Endothelial cell of hepatic sinusoid (primary cell): ENCODE results near the gene OVCH2.
"Not testable (repeated sequence)": the region's sequence is repeated elsewhere in the genome, so short reads cannot be mapped to it uniquely, and the experiment has no call there.

Source experiments
- in situ Hi-C: cut with HindIII; loops from 2 replicates; pipeline ENCODE4 v1.10.0; 2017; ENCODE audit warnings: low sequenced_read_pairs

The OVCH2 gene

DNA sequence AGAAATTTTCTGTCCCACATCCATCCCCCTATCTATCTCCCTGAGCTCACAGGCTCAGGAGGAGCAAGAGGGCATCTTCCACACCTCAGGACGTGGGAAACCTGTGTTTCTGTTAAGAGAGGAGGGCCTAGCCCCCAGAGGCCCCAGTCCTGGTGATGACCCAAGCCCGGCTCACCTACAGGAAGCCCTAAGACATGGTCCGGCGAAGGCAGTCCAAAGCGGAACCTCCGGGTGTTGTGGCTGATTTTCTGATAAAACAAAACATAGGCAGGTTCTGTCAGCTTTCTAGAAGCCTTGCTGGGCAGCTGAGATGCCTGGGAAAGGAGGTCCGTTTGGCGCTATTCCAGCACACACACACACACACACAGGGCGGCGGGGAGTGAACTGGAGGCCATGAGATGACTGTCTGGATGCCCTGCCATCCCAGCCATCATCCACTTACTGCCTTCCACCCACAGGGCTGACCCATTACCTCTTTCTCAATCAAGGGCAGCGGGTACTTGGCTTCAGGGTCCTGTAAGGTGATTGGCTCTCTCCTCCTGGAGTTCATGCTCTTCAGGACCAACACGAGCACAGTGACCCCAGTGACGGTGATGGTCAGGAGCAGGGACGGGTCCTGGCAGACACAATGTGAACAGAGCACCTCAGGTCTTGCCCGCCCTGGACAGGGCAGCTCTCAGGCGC, 33.9 kb downstream of the OVCH2 start:
- in situ Hi-C loops, result no loop called here

DNA sequence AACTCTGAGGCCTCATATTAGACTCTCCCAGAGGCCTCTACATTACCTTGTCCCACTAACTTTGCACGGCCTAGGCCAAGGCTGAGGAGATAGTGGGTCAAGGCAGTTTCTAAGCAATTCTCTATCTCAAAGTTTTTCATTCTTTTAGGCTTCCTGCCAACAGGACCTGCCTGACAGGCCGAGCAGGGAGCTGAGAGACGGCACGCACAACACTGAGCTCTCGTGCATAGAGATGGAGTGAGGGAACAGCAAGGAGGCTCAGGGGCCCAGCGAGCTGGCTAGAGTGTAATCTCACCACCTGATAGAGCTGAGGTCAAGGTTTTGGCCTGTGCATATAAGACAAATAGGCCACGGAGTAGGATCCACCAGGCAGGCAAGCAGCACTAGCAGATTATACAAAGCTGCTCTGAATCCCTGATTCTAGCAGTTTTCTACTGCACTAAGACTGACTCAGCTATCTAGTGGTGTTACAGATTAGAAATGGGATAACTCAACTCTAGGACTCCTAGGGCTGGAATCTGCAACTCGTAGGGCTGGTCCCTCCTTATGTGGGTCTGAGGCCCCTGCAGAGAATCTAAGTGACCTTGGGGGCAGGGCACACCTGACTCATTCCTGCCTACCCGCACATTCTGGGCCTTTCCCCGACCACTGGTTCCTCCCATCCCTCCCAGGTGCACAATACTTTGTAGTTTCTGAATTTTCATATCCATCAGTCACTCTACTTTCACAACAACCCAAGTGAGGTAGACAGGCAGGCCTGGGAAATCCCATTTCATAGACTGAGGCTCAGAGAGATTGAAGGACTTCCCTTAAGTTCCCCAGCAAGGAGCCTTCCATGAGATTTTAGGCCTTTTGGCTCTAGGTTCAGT, 34.7 kb downstream of the OVCH2 start:
- in situ Hi-C loops, result no loop called here

DNA sequence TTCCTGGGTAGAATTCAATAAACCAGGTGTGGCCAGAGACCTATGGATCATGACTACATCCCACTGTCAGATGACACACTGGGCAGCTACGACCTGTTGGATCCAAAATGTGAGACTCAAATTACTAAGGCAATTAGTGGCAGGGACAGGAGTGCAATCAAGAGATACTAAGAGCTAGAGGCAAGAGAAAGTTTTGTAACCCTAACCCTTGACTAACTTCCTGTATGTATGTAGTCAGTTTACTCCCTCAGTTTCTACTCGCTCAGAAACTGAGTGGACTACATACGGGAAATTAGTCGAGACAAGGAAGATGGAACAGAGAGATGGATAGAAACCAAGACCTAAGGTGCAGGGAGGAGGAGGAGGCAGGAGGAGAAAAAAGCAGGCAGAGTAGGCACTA, 35.6 kb downstream of the OVCH2 start:
- in situ Hi-C loops, result no loop called here

DNA sequence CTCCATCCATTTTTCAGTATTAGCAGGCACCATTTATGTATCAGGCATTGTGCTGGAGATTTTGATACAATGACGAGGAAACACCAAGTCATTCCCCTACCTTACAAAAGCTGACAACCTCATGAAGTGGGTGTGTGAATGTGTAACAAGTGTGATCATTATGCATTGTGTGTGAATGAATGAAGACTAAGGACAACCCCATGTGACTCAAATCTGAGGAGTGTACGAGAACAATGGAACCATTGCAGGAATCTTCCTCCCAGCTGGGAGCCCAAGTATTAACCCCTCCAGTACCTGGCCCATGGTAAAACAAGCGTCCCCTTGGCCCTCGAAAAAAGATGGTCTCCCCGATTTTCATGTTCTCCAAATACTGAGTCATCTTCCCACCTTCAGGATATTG, 37.4 kb downstream of the OVCH2 start:
- in situ Hi-C loops, result no loop called here

DNA sequence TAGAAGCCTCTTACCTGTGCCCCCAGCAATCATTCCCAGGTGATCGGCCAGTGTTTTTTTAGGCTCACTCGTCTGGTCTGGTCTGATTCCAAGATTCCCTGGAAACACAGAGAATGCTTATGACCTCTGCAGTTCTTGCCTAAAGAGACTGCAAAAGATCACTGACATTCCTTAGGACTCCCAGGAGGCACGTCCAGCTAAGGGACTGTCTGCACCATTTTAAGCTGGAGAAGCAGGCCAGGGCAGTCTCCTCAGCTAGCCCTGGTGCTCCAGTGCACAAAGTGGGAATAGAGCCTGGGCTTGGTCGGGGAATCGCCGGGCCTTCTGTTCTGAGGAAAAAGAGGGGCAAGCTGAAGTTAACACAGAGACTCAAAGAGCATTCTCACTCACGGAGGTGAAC, 37.8 kb downstream of the OVCH2 start:
- in situ Hi-C loops, result no loop called here

DNA sequence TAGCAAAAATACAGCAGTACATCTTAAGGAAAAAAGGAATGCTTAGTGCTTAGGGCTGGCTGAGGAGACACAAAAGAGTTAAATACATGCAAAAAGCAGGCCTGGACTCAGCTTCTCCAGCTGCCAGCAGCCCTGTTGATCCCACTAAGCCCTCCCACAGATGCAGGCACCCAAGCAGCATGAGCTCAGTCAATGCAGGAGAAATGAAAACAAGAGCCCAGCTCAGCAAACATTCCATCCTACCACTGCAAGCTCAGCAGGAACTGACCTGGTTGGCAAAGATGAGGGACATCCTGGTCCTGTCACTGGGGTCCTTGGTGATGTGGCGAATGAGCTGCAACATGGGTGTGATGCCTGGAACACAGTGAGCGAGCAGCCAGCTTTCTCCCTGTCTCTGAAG, 38.8 kb downstream of the OVCH2 start:
- in situ Hi-C loops, result no loop called here

DNA sequence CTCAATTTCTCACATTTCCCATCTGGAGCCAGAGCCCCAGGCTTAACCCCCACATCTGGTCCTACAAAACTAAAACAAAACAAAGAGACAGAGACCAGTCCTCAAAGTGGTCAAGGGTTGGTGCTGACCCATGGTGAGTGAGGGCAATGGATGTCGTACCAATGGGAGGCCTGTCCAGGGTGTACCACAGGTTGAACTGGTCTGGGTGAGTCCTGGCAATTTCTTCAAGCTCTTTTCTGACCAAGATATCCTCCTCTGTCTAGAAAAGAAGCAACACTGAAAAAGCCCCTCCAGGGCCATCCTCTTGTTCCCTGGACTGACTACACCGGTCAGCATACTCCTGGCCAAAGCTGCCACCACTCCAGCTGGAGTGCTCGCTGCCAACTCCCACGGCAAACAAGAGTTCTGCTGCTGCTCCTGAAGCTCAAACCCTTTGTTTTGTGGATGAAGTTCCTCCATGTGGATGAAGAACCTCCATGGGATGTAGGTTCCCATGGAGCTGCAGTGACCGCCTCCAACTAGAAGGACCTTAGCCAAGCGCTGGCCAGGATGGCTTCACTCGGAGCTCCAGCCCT, 39.9 kb downstream of the OVCH2 start:
- in situ Hi-C loops, result no loop called here

DNA sequence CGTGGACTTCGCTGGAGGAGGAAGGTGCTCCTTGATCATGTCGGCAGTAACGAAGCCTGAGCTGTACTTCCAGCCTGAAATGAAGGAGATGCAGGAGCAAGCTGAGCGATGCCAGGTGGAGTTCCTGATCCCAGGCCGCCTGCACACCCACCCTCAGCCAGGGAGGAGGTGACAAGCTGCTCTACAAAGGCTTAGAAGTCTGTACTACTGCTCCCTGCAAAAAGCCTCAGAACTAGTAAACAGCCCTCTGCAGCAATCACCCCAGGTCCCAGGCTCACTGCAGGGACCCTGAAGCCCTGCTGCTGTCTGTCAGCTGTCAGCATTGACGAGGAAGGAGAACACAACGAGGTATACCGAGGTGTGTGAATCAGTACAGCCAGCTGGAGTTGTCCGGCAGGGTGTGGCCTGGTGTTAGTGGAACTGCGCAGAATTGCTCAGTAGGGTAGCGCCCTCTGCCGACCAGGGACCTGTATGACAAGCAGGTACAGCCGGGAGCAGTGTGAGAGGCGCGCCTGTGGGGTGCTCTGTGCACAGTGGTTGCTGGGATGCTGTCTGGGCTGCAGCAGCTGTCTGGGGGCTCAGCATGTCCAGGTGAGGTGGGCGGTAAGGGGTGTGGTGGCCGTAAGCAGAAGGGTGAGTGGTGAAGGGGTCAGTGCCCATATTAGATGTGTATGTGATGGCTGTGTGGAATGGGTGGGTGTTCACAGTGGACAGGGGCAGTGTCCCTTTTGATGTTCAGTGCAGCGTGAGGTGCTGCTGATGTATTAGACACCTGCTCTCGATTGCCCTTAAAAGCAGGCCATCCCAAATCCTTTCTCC, 40.6 kb downstream of the OVCH2 start:
- in situ Hi-C loops, result no loop called here

DNA sequence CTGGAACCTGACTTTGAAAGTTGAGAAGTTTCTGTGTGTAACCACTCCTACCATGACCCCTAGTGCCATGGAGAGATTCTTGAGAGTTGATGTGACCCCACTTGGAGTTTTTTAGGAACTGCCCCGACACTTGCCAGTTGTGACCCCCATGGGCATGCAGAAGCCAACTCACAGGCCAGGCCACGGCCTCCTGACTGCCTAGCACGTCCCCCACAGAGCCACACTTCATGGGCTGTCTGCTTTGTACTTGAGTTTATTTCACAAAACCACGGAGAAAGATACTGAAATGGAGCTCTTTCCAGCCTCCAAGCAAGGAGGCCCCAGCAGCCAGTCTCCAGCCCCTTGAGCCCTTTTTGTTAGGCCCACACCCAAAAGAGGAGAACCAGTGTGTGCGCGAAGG, 41.4 kb downstream of the OVCH2 start:
- in situ Hi-C loops, result no loop called here

DNA sequence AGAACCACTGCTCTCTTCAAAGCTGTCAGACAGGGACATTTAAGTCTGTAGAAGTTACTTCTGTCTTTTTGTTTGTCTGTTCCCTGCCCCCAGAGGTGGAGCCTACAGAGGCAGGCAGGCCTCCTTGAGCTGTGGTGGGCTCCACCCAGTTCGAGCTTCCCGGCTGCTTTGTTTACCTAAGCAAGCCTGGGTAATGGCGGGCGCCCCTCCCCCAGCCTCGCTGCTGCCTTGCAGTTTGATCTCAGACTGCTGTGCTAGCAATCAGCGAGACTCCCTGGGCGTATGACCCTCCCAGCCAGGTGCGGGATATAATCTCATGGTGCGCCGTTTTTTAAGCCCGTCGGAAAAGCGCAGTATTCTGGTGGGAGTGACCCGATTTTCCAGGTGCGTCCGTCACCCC, 42.7 kb downstream of the OVCH2 start:
- in situ Hi-C loops, result not testable (repeated sequence)

DNA sequence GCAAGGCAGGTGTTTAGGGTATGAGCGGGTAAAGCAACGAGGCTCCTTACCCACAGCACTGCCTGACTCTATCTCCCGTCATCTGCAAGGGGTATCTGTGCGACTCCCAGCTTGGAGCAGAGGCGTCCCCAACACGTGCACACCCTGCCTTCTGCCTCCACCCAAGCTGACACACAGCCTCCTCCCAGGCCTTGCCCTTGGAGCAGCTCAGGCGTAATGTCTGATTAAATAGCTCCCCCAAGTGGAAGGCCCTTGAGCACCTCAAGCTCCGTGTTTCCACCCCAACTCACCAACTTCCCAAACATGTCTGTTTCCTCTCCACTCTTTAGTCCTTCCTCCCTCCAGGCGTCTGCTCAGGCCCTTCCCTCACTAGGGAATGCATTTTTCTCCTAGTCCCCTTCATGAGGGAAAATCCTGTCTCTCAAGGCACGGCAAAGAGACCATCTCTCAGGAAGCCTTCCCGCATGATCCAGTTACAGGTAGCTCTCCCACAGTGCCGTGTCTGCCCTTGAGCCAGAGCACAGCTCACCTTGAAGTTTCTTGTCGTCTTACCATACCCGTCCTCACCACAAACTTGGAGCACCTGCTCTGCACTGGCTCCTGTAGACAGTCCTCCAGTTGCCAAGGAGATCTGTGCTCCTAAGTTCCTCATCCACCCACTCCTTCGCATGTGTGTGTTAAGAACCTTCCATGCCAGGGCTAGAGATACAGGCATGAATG, 48.8 kb downstream of the OVCH2 start:
- in situ Hi-C loops, result no loop called here

DNA sequence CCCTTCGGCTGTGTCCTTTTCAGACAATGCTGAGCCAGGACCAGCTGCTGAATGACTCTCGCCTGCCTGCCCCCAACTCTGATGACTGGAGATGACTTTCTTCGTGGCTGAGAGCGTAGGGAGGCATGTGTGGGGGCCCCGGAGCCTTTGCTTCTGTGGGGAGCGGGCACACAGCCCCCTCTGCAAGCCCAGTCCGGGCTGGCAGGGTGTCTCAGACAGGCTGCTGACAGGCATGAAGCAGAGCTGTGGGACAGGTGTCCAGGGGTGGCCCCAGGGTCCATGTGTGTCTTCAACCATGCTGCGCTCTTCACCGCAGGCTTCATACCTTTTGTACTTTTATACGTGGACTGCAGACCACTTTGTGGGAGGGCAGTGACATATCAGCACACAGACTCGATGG, 49.6 kb downstream of the OVCH2 start:
- in situ Hi-C loops, result no loop called here

DNA sequence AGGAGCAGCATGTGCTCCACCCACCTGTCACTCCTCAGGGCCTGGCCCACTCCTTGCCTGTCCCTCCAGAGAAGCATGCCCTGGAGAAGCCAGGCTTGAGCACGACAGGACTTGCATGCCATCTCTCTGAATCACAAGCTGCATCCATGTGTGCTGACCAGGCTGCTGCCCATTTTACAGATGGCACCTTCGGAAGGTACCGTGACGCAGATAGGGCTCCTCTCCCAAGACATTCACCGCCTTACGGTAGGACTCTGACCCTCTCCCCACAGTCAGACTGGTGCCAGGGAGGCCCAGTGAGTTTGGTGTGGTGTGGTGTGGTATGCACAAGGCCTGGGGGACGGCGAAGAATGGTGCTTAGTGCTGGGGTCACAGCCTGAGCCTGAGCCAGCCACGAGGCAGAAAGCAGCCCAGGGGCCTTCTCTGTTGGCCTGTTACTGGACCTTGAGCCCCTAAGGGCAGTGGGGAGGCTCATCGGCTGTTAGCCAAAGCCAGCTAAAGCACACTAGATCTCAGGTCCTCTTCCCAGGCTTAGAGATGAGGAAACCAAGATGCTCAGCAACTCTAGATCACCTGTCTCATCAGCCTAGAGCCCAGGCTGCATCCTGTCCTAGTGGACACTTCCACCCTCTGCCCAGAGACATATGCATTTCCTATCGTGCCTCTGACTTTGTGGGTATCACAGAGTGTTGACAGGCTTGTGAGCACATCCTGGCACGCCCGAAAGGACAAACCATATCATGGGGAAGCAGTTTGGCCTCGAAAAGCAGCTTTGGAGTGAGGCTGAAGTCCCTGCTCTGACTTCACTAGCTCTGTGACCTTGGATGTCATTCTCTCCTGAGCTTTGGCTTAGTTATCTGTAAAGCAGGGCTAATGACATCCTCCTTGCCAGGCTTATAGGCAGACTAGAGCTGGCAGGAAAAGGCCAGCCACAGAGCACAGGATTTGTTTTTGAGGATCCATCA, 50.7 kb downstream of the OVCH2 start:
- in situ Hi-C loops, result no loop called here

DNA sequence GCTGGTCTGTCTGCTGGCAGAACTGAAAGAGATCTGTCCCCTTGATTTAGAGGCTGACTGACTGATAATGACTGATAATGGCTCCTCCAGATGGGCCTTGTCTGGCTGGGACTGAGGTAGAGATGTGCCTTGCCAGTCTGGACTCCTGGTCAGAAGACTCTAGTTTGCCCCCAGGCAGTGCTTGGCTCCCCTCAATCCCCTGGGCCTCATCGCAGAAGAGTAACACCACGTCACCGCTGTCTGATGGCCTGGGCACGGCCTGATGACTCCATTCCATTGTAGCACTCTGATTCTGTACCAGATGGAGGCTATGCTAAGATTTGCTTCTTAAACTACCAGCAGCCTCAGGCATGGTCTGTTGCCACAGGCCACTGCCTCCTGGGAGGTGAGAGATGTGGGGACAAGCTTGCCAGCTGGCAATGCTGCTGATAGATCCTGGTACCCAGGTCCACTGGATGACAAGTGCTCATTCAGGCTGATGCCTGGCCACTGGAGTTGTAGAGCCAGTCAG, 52.0 kb downstream of the OVCH2 start:
- in situ Hi-C loops, result no loop called here

DNA sequence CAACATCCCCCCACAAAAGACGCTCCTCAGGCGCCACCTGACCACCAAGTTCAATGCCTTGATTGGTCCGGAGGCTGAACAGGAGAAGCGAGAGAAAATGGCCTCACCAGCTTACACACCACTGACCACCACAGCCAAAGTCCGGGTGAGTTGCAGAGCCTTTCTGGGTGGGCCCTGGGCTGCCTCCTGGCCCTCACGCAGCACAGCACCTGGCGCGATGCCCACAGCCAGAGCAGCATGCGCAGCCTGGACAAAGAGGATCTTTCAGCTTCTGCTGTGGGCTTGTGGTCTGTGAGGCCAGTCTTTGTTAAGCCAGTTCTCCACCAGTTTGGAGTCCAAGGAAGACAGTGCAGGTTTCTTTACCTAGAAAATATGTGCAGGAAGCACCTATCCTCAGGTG, 54.6 kb downstream of the OVCH2 start:
- in situ Hi-C loops, result no loop called here

DNA sequence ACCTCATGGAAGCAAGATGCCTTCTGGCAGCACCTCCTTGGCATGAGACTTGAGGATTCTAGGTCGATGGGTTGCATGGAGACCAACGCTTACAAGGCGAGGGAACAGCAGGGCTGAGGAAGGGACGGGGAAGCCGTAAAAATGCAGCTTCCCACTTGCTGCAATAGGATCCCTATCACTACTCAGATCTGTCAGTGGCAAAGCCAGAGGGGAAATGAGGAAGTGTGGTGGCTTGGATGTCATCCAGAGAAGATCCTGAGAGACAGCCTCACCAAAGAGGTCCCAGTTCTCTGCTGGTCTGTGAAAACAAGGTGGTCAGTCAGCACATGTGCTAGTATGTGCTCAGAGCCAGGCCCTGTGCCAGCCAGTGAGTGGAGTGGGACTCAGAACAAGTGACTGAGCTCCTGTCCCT, 55.1 kb downstream of the OVCH2 start:
- in situ Hi-C loops, result no loop called here

DNA sequence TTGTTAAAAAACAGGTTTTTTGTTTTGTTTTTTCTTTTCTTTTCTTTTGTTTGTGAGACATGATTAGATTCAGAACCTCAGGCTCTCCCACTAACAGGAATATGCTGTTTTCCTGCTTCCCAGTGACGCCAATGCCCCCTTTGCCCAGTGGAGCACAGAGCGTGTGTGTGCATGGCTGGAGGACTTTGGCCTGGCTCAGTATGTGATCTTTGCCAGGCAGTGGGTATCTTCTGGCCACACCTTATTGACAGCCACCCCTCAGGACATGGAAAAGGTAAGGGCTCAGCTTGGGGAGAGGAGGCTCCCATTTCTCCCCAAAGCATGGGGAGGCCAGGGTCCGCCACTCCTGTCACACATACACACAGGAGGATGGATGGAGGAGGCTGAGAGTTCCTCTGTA, 58.0 kb downstream of the OVCH2 start:
- in situ Hi-C loops, result no loop called here

DNA sequence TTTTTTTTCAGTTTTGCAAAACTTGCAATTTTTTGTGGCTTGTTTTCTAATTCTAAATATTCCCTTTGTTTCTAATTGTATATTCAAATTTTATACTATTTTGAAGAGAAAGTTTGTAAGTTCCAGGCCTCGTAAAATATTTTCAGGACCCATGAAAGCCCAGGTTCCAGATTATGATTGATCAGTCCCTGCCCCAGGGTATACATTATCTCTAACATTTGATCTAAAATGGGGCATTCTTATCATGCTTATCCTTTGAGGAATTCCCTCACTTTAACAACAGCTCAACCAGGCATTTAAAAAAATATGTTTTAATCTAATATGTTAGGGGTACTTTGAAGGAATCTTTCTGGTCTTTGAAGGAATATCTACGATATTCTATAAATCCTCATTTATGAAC, 59.4 kb downstream of the OVCH2 start:
- in situ Hi-C loops, result no loop called here

DNA sequence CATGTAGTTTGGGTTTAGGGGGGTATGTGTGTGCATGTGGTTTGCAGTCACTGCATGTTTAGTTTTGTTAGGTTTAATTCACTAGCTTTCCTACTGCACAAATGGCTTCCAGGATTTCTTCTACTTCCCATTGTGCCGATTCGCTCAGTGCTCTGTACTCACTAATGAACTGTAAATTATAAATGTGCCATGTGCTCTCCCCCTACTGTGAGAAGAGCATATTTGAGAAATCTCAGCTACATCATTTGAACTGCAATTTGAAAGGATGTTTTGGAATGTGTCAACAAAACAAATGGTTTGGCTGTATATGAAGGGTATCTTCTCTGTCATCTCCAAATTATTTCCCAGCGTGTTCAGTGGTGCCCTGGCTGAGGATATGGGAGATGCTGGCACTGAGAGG, 61.1 kb downstream of the OVCH2 start:
- in situ Hi-C loops, result no loop called here
